Kidney (tissue), 14 donors: ENCODE results near the gene WASL. TPM values are rescaled to one million over a fixed set of nuclear protein-coding genes. Genes with fewer than 3 reads are reported as not detected.

ENCODE experiments used
- DNase-seq, 5 donors: peaks; one replicate each; pipeline ENCODE4 v3.0.0-alpha.2; 2013 to 2020
- FAIRE-seq: peaks from 2 replicates; lab custom pipeline; 2012; peaks lifted over from hg19 to GRCh38; lab: Jason Lieb, UNC
- H3K27ac ChIP-seq, 2 donors: one replicate each; pipeline ENCODE4 v1.7.0; 2013; ENCODE audit warnings: low read depth in 2 of 2, low read length in 2 of 2, inconsistent platforms in 1 of 2
- H3K27me3 ChIP-seq: one replicate; pipeline ENCODE4 v1.7.1; 2013; ENCODE audit warnings: low read length, inconsistent platforms; ENCODE audit not compliant: control insufficient read depth, insufficient read depth
- H3K36me3 ChIP-seq, 3 donors: one replicate each; pipeline versions ENCODE4 v1.7.0 to v1.7.1; 2013; ENCODE audit warnings: low read length in 3 of 3, control low read depth in 1 of 3, inconsistent platforms in 1 of 3; ENCODE audit not compliant: insufficient read depth in 3 of 3, control insufficient read depth in 2 of 3
- H3K4me1 ChIP-seq, 3 donors: one replicate each; pipeline versions ENCODE4 v1.7.0 to v1.7.1; 2013; ENCODE audit warnings: low read length in 3 of 3, inconsistent platforms in 1 of 3, low read depth in 1 of 3; ENCODE audit not compliant: control insufficient read depth in 2 of 3, insufficient read depth in 2 of 3
- H3K4me3 ChIP-seq, 3 donors: one replicate each; pipeline versions ENCODE4 v1.7.0 to v1.8.1; 2013; ENCODE audit warnings: low read length in 3 of 3, control low read depth in 1 of 3, inconsistent platforms in 1 of 3
- H3K9ac ChIP-seq, 3 donors: one replicate each; pipeline versions ENCODE4 v1.7.0 to v1.7.1; 2013; ENCODE audit warnings: low read length in 3 of 3, control low read depth in 1 of 3, inconsistent platforms in 1 of 3
- H3K9me3 ChIP-seq, 3 donors: one replicate each; pipeline versions ENCODE4 v1.7.0 to v1.7.1; 2013; ENCODE audit warnings: low read length in 3 of 3, control low read depth in 1 of 3, inconsistent platforms in 1 of 3; ENCODE audit not compliant: control insufficient read depth in 2 of 3, insufficient read depth in 1 of 3
- CTCF ChIP-seq: IDR thresholded peaks from 3 replicates; pipeline ENCODE4 v1.5.1; 2012; ENCODE audit warnings: mild to moderate bottlenecking, moderate library complexity, borderline replicate concordance; ENCODE audit not compliant: insufficient read depth; ENCODE audit errors: extremely low read depth
- intact Hi-C: fragments of 100-400 bp; cut with DNase I; formaldehyde crosslinking; loops from one replicate; pipeline ENCODE4 v1.11.1; 2022
- polyA plus RNA-seq: library from polyadenylated mRNA; stranded (reverse); fragments of 350-450 nt; fragmentation: Illumina TruSeq; extraction: RNeasy Lipid Tissue Mini Kit (QIAGEN cat#74804); gene quantifications from one replicate; pipeline ENCODE4 v1.2.3, GENCODE V29; 2014; ENCODE audit warnings: low read depth, low replicate concordance; ENCODE audit not compliant: insufficient read depth
- total RNA-seq: library from RNA; stranded (reverse); fragmentation: NEBNext Ultra II Directional; extraction: Animal tissue kit (Norgen Biotek cat#: 25700); gene quantifications from one replicate; pipeline ENCODE4 v1.2.1, GENCODE V29; 2021
- donor health status: control.
- donor health status: control.
- donor health status: control.
- donor health status: control.
- donor health status: control.
- donor health status: DM: yes; HTN: yes; CAD: no.
- donor health status: Normal renal cell carcinoma (clear cell type).

The WASL gene
- total and polyA plus RNA-seq, 2 donors from 2014 or later: 28.7 to 50.4 TPM

- Histone ChIP-seq H3K4me3 (no peak overlapping the region), H3K27ac (no peak overlapping the region), H3K9ac (no peak overlapping the region), H3K27me3 (no peaks in the 10 kb centered on the region), H3K4me1 (no peaks in the 10 kb centered on the region), H3K36me3 (no peaks in the 10 kb centered on the region), H3K9me3 (no peaks in the 10 kb centered on the region)
- FAIRE-seq (no peak), DNase-seq (no peak)
- intact Hi-C loops: loop anchor here (10.0 kb wide), 1 partner anchor 74 kb away; no protein-coding TSS in a partner anchor
- TF ChIP-seq CTCF: no peak
Measured at GRCh38 chr7:123791001-123791400, 42.2 kb upstream of the WASL start.

- no peaks in the 10 kb centered on the region for H3K9me3 ChIP-seq
- no peaks in the 10 kb centered on the region for H3K36me3 ChIP-seq
- intact Hi-C loops: loop anchor here (10.0 kb wide), 1 partner anchor 75 kb away; no protein-coding TSS in a partner anchor
- no peaks in the 10 kb centered on the region for H3K4me1 ChIP-seq
- FAIRE-seq (no peak), DNase-seq (no peak)
- no peak overlapping the region for H3K9ac ChIP-seq
- no peak for TF ChIP-seq CTCF
- H3K27me3 ChIP-seq: no peaks in the 10 kb centered on the region
- no peak overlapping the region for H3K4me3 ChIP-seq
- no peak overlapping the region for H3K27ac ChIP-seq
Measured at GRCh38 chr7:123789817-123790216, 41.0 kb upstream of the WASL start.

GRCh38 chr7:123789206-123789784, 40.5 kb upstream of the WASL start:
- no peak for TF ChIP-seq CTCF
- no peaks in the 10 kb centered on the region for H3K36me3 ChIP-seq
- H3K4me3 ChIP-seq: no peak overlapping the region
- no peaks in the 10 kb centered on the region for H3K27me3 ChIP-seq
- FAIRE-seq: no peak
- no peak for DNase-seq
- peaks cover 0 to 3% (median 0%) of the 10 kb centered on the region in 3 donors for H3K4me1 ChIP-seq
- no peak overlapping the region for H3K9ac ChIP-seq
- H3K9me3 ChIP-seq: no peaks in the 10 kb centered on the region
- intact Hi-C loops: no loop called here
- no peak overlapping the region for H3K27ac ChIP-seq

- FAIRE-seq: no peak
- intact Hi-C loops: no loop called here
- H3K27ac ChIP-seq: no peak overlapping the region
- H3K9ac ChIP-seq: no peak overlapping the region
- no peak for TF ChIP-seq CTCF
- H3K27me3 ChIP-seq: no peaks in the 10 kb centered on the region
- no peaks in the 10 kb centered on the region for H3K9me3 ChIP-seq
- no peak overlapping the region for H3K4me3 ChIP-seq
- DNase-seq: no peak
- H3K4me1 ChIP-seq: peaks cover 0 to 3% (median 0%) of the 10 kb centered on the region in 3 donors
- H3K36me3 ChIP-seq: no peaks in the 10 kb centered on the region
Measured at GRCh38 chr7:123788584-123788983, 39.8 kb upstream of the WASL start.
